Measurements from ENCODE around the gene PIP4K2A.

PIP4K2A gene

DNA sequence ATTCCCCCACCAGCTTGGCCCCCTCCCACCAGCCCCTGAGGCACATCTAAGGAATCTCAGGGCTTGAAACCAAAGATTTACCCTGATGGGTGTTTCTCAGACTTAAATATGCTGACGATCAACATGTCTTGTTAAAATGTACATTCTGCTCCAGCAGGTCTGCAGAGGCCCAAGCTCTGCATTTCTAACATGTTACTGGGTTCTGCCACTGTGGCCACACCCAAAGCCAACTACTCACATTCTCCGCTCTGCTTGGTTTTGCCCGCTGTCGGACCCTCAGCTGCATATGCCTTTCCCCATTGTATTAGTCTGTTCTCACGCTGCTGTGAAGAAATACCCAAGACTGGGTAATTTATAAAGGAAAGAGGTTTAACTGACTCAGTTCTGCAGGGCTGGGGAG lies 8.9 kb downstream of the PIP4K2A start:
- no peaks in the 10 kb centered on the region for H3K9me2 ChIP-seq (replicated peaks; ENCODE audit: insufficient read depth, low read length)
- TF ChIP-seq EZH2phosphoT487 (conservative IDR thresholded peaks at IDR 0.05; ENCODE audit: low read length), result no peak
- TF ChIP-seq, protein P1, sequence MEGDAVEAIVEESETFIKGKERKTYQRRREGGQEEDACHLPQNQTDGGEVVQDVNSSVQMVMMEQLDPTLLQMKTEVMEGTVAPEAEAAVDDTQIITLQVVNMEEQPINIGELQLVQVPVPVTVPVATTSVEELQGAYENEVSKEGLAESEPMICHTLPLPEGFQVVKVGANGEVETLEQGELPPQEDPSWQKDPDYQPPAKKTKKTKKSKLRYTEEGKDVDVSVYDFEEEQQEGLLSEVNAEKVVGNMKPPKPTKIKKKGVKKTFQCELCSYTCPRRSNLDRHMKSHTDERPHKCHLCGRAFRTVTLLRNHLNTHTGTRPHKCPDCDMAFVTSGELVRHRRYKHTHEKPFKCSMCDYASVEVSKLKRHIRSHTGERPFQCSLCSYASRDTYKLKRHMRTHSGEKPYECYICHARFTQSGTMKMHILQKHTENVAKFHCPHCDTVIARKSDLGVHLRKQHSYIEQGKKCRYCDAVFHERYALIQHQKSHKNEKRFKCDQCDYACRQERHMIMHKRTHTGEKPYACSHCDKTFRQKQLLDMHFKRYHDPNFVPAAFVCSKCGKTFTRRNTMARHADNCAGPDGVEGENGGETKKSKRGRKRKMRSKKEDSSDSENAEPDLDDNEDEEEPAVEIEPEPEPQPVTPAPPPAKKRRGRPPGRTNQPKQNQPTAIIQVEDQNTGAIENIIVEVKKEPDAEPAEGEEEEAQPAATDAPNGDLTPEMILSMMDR (IDR thresholded peaks at IDR 0.05; ENCODE audit: insufficient read depth, low read length, poor library complexity, severe bottlenecking), result no peak
- no peak overlapping the region for H3K9ac ChIP-seq (ENCODE audit: low read length)
- peaks cover 47% of the 10 kb centered on the region for H4K20me1 ChIP-seq (ENCODE audit: low read depth, low read length)
- no peak overlapping the region for H2AFZ ChIP-seq (ENCODE audit: low read depth, low read length, severe bottlenecking)
- no peaks in the 10 kb centered on the region for H3K9me3 ChIP-seq (ENCODE audit: insufficient read depth, low read length)
- H3F3A ChIP-seq (ENCODE audit: insufficient read depth), result no peaks in the 10 kb centered on the region
- no peak overlapping the region for H3K4me3 ChIP-seq (ENCODE audit: insufficient read depth, low read length, poor library complexity, severe bottlenecking)
- no peak overlapping the region for H3K27ac ChIP-seq (ENCODE audit: low read depth, low read length)
- peak overlapping the region; percentile 1 for H3K4me2 ChIP-seq (ENCODE audit: low read depth, low read length, poor library complexity, severe bottlenecking)
- H3K27me3 ChIP-seq (ENCODE audit: low read length), result no peaks in the 10 kb centered on the region
- H3K79me2 ChIP-seq (ENCODE audit: insufficient read depth, low read length), result peaks cover 91% of the 10 kb centered on the region
- H3K36me3 ChIP-seq (ENCODE audit: low read length), result no peaks in the 10 kb centered on the region

DNA sequence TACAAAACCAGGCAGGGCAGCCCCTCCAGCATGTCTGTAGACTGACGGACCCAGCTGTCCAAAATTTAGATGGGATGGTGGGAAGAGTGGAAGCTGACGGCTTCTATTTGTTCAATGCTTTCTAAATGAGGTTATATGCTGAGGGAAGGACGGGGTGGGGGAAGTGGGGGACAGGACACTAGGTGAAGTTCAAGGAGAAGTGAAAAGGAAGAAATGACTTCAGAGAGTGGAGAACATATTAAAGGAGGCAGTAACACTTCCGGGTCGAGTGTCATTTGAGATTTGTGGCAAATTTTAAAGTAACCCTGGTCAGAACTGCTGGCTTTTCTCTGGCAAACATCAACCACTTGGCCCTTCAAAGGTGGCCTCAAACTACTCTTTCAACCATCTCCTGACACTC lies 9.4 kb downstream of the PIP4K2A start:
- Histone ChIP-seq H3K27ac (ENCODE audit: low read depth, low read length) (no peak overlapping the region), H3K79me2 (ENCODE audit: insufficient read depth, low read length) (peaks cover 91% of the 10 kb centered on the region), H3K4me3 (ENCODE audit: insufficient read depth, low read length, poor library complexity, severe bottlenecking) (no peak overlapping the region), H3K9ac (ENCODE audit: low read length) (no peak overlapping the region), H2AFZ (ENCODE audit: low read depth, low read length, severe bottlenecking) (no peak overlapping the region), H3K9me2 (replicated peaks; ENCODE audit: insufficient read depth, low read length) (no peaks in the 10 kb centered on the region), H4K20me1 (ENCODE audit: low read depth, low read length) (peaks cover 44% of the 10 kb centered on the region), H3K4me2 (ENCODE audit: low read depth, low read length, poor library complexity, severe bottlenecking) (peak overlapping the region; percentile 1), H3F3A (ENCODE audit: insufficient read depth) (no peaks in the 10 kb centered on the region), H3K36me3 (ENCODE audit: low read length) (no peaks in the 10 kb centered on the region), H3K9me3 (ENCODE audit: insufficient read depth, low read length) (no peaks in the 10 kb centered on the region), H3K27me3 (ENCODE audit: low read length) (no peaks in the 10 kb centered on the region)
- TF ChIP-seq, protein P1 (IDR thresholded peaks at IDR 0.05; ENCODE audit: insufficient read depth, low read length, poor library complexity, severe bottlenecking), result no peak
- no peak for TF ChIP-seq EZH2phosphoT487 (conservative IDR thresholded peaks at IDR 0.05; ENCODE audit: low read length)

DNA sequence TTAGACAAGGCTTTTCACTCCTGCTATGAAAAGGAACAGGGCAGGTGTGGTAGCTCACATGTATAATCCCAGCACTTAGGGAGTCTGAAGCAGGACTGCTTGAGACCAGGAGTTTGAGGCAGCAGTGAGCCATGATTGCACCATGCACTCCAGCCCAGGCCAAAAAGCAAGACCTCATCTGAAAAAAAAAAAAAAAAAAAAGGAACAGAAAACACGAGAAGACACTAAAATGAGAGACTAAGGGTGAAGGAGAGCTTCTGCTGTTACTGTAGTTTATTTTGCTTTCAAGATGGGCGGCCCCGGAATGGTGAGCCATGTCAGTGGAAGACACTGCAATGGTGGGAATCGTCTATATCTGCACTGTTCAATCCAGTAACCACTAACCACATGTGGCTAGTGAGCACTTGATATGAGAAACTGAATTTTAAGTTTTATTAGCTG lies 9.9 kb downstream of the PIP4K2A start:
- Histone ChIP-seq H3K27ac (ENCODE audit: low read depth, low read length) (no peak overlapping the region), H3K9ac (ENCODE audit: low read length) (no peak overlapping the region), H3K4me3 (ENCODE audit: insufficient read depth, low read length, poor library complexity, severe bottlenecking) (no peak overlapping the region), H3F3A (ENCODE audit: insufficient read depth) (no peaks in the 10 kb centered on the region), H3K36me3 (ENCODE audit: low read length) (no peaks in the 10 kb centered on the region), H3K9me2 (replicated peaks; ENCODE audit: insufficient read depth, low read length) (no peaks in the 10 kb centered on the region), H3K9me3 (ENCODE audit: insufficient read depth, low read length) (no peaks in the 10 kb centered on the region), H4K20me1 (ENCODE audit: low read depth, low read length) (peaks cover 45% of the 10 kb centered on the region), H3K79me2 (ENCODE audit: insufficient read depth, low read length) (peaks cover 89% of the 10 kb centered on the region), H3K4me2 (ENCODE audit: low read depth, low read length, poor library complexity, severe bottlenecking) (peak overlapping the region; percentile 1), H2AFZ (ENCODE audit: low read depth, low read length, severe bottlenecking) (no peak overlapping the region), H3K27me3 (ENCODE audit: low read length) (no peaks in the 10 kb centered on the region)
- TF ChIP-seq, protein P1 (IDR thresholded peaks at IDR 0.05; ENCODE audit: insufficient read depth, low read length, poor library complexity, severe bottlenecking), result no peak
- TF ChIP-seq EZH2phosphoT487 (conservative IDR thresholded peaks at IDR 0.05; ENCODE audit: low read length), result no peak
